CD4-positive, alpha-beta T cell treated with Interleukin-15 for 4 hours (primary cell): ENCODE results near the gene LRRC4.

Experiments
- DNase-seq: peaks from one replicate; pipeline ENCODE4 v3.0.0-alpha.2; 2020; ENCODE audit warnings: low spot score

The LRRC4 gene

DNA sequence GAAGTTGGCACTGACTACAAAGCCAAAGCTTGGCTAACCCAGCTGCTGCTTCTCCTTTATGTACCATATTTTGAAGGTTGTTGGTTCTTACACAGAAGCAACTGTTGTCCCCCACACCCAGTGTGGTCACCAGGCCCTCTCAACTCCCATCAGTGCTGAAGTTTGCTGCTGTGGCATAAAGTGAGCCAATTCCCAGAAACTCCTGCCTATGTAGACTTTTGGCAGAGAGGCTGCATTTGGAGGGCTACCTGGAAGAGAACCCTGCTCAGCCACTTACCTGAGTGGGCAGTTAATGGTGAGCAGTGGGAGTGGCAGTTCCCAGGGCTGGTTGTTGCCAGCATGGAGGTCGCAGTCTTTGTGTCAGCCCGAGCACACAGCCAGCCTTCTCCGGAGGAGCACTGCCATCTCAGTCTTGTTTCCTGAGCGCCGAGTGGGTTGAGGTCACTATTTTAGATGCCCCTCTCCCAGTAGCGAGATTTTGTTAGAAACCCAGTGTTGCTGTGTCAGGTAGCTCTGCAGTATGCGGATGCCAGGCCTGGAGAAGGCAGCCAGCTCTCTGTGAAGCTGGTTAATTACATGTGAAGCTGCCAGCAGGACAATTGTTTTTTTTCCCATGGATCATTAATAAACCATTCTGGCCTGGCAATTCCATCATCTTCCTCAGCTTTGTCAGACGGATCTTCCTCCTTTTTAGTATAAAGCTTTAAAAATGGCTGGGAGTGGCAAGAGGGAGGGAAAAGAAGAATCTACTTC lies 24.5 kb downstream of the LRRC4 start:
- DNase-seq = no peak

DNA sequence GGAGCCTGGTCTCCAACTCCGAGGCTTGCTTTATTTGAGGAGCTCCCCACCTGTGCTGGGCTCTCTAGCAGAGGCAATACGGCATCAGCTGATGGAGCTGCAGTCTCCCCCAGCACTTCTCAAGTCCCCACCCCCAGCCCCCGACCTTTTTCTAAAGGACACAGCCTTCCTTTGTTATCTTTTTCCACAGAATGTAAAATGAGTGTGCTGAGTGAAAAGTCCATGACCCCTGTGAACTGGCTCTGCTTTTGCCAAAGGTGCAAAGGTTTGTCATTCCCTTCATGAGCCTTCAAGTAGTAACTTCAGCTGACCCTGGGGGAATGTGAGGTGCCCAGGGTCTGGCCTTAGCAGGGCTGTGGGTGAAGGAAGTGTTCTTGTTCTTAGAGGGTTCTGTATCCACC lies 25.5 kb downstream of the LRRC4 start:
- DNase-seq = no peak

DNA sequence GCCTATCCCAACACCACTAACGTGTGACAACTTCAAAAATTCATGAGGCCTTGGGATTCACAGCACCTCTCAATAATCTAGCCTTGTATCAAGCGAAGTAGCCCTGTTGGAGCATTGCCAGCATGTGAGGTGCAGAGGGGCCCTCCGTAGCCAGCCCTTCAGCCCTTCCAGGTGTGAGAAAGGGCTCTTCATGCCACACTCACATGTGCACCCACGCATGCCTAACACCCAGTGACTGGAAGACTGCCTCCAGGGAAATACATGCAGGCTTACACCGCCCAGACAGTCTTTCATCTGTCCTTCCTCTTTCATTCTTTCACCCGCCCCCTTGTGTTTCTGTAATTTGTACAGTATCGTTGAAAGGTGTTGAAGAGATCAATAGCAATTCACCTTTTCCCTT lies 26.1 kb downstream of the LRRC4 start:
- DNase-seq = no peak

DNA sequence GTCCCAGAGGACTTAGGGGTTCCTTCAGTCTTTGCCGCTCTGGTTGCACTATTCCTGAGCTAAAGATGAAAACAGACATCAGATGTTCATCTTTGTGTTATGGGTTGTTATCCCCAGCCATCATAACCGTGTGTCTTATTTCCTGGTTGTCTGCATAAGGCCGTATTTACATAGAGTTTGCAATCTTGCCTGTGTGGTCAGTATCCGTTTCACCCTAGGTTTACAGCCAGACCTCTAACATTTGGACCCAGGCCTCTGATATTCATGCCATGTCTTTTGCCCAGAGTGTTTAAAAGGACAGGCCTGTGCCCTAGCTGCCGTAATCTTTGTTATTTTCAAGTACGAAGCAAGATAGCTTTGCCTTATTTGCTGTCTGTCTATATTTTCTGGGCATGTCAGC lies 26.6 kb downstream of the LRRC4 start:
- DNase-seq = no peak

DNA sequence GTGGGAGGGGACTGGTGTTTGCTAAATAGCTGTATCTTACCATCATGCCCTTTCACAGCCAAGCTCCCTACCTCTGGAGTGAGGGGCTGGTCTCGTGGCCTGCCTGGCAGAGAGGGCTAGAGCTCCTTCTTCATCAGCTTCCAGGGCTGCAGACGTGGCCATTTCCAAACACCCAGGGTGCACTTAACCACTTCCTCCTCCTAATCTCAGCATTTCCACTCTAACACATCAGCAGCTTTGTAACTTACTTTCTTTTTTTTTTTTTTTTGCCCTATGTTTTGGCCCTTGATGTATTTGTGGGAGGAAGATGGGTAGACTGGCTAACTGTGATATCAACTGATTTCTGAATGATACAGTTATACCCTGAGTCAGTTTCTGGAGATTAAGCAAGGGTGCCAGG lies 27.4 kb downstream of the LRRC4 start:
- no peak for DNase-seq

DNA sequence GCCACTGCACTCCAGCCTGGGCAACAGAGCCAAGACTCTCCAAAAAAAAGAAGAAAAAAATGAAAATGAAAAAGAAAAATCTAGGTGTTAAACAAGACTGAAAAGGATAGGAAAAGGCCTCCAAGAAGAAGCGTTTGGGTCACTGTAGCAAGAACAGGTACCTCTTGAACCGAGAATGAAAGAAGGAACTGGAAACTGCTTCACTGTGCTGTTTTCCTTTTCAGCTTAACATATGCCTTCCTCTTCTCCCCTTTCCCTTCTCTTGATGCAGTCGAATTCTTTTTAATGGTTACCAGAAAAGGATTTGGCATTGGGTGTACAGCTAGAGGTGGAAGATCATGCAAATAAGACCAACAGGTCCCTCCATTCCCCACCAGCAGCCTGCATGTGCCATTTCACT lies 28.1 kb downstream of the LRRC4 start:
- DNase-seq = no peak

DNA sequence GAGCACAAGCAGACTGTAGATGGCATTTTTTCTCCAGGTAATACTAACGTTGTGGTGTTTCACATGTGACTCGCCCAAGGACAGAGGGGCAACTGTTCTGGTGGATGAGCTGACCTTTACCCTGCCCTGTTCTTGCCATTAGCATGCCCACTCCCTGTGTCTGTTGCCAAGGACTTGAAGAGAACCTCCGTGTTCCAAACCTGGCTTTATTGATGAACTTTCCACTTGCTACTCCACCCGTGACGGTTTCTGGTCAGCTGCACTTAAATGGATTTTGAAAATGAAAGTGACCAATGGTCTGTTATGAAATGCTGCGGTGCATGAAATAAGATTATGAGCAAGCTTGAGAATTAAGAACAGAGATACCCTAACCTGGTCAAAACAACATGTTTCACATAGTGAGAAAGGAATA lies 30.4 kb downstream of the LRRC4 start:
- DNase-seq = no peak

DNA sequence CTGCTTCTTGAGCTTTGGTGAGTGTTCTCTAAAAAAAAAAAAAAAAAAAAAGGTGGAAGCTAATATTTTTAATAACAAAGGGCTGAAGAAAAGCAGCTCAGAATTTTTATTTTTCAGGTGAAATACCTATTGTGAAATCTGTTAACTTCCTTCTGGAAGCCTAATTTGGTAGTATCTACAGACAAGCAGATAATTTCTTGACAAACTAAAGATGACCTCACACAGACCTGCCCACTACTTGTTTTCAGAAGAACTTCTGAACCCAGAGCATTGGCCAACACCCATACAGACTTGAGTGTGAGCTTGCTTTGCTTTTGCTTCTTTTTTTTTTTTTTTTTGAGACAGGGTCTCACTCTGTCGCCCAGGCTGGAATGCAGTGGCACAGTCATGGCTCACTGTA lies 31.2 kb downstream of the LRRC4 start:
- DNase-seq = no peak

DNA sequence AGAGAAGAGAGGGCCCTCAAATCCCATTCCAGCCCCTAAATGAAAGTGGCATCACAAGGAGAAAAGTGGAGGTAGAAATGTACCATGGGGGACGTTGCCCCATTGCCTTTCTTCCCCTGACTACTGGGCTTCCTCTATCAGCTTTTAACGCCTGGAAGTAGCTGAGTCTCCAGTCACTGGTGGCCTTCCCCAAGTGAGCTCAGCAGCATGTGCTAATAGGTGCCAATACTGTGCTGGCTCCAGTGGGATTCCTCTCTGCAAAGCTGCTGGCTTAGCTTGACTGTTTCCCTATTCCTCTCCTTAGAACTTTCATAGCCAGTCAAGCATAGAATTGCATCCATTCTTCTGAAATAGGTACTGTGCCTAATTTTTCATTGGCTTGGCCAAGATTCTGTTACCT lies 32.6 kb downstream of the LRRC4 start:
- DNase-seq = no peak

DNA sequence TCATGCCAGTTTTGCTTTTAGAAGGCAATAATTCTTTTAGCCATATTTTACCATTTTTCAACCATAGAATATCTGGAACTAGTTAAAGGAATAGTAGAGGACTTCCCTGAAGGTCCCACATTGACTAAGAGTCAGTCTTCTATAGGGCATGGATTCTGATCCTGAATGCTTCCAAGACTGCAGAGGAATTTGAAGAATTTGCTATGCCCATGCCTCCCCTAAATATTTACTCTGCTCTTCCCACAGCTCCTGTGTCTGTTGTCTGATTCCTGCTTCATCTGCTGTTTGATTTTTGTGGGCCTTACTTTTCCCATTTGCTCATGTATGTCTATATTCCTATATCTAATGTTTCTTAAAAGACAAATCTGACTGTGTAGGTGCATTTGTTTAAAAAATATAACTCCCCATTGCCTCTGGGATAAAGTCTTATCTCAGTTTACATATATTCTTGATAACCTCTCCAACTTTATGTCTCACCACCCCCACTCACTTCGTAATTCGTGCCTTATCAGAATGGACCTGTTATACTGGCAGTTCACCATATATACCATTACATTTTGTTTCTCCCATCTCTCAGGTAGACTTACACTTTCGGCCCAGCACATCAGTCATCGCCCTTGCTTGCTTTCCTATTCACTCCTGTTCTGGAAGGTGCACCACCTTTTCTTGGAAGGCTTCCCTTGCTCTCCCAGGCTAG lies 33.9 kb downstream of the LRRC4 start:
- no peak for DNase-seq

DNA sequence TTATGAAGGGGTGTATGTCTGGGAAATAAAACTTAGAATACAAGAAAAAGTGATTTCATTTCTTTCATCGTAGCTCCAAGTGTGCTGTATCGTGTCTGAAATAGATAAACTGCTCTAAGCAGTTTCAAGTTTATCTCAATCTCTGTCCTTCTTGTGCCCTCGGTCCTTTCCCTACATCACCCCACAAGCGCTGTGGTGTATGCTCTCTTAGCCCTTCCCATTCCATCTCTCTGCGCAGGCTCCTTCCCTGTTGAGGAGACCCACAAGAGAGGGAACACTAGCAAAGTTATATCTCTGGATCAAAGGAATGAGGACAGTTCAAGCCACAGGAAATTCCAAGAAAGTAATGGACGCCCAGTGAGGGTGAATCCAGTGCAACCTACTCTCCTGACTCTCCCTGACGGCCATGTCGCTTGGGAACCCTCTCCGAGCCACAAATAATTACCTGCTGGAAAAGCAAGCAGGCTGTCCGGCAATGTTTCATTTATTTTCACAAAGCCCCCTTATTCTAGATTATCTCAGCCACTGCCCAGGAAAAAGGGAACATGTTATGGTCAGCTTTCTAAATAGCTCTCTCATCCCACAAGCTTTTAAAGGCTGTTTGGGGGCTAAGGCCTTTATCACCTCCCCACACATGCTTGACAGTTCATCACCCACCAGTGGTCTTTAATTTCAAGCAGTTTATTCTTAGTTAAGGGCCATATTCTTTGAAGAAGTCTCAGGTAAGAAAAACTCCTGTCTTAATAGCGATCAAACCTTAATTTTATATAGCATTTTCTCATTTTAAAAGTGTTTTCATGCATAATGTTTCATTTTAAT lies 34.8 kb downstream of the LRRC4 start:
- no peak for DNase-seq

DNA sequence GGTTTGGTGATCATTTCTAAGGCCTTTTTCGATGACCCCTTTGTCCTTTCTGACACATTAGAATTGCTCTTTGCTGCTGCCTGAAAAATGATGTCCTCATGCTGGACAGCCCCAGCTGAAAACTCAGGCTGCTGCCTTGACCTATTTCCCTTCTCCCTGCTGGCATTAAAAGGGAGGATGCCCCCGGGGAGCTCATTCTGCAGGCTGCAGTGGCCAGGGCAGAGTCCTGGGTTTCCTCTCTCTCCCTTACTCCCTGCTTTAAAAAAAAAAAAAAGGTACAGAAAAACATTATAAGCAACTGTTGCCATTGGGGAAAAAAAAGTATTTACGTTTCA lies 35.4 kb downstream of the LRRC4 start:
- DNase-seq = no peak

DNA sequence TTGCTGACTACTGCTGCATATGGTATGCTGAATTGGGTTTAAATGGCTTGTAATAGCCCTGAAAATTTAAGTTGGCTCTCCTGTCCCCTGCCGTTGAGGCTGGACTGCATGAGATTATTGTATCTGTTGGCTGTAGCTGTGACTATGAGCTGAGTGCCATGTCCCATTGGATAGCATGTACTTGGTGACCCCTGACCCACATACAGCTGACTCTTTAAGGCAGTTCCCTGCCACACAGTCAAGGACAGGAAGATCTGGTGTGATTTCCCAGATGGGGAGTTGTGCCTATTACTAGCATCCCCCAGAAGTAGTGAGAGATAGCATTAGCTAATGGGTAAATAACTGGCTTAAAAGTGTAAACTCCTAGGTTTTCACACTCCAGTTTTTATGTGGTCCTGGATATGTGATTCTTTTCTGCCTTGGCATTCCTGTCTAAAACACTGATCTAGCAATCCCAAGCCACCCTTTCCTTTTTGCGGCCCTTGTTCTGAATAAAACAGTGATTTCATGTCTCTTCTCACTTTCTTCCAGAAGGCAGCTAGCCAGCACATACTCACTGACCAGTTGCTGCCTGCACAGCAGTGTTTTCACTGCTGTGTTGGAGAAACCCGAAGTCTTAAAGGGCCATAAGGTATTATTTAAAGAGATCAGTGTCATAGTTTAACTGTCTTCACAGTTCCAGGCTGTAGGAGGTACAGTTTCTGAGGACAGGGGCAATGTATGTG lies 35.9 kb downstream of the LRRC4 start:
- no peak for DNase-seq

DNA sequence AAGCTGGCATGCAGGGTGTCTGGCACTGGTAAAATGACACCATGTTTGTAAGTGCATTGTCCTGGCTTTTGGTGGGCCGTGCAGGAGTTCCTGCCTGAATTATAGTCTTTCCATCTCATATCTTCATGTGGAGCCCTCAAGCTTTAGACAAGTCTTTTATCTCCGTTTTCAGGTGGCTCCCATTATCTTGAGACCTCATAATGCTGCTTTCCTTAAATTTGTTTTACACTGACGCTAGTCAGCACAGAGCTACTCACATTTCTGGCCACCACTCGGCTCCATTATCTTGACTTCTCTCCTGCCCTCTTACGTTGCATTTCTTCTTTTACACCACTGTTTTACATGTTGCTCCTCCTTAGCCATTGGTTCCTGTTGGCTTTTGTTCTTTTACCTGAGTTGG lies 37.2 kb downstream of the LRRC4 start:
- DNase-seq = no peak

DNA sequence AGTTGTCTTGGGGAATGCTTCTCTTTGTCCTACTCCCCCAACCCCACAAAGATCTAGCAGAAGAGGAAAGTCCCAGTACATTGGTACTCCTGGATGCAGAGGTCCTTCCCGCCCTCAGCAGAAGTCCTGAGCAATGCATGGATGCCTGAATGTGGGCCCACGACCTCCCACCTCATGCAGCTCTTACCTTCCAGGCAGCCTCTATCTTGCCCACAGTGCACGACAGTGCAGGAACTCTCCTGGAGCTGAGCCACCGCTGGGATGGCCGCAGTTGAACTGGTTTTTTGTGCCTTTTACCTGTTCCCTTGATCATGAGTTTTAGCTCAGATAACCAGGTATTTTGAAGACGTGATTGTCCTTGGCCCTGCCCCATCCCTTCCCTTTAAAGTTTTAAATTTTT lies 37.9 kb downstream of the LRRC4 start:
- no peak for DNase-seq

DNA sequence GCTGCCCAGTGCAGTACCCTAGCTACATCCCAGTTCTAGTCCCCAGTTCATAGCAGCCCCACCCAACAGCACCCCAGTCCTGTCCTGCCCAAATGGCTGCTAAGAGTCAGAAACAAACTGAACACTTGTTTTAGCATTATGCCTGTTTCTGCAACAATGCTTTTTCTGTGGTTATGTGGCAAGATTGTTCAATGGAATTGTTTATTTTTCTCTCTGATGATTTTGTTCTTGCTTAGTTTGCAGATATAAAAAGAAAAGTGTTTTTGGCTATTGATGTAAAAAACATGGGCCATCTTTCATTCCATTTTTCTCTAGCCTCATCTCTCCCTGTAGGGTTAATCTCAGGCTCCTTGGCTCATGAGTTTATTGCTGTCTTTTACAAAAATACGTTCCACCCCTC lies 42.5 kb downstream of the LRRC4 start:
- DNase-seq = no peak

DNA sequence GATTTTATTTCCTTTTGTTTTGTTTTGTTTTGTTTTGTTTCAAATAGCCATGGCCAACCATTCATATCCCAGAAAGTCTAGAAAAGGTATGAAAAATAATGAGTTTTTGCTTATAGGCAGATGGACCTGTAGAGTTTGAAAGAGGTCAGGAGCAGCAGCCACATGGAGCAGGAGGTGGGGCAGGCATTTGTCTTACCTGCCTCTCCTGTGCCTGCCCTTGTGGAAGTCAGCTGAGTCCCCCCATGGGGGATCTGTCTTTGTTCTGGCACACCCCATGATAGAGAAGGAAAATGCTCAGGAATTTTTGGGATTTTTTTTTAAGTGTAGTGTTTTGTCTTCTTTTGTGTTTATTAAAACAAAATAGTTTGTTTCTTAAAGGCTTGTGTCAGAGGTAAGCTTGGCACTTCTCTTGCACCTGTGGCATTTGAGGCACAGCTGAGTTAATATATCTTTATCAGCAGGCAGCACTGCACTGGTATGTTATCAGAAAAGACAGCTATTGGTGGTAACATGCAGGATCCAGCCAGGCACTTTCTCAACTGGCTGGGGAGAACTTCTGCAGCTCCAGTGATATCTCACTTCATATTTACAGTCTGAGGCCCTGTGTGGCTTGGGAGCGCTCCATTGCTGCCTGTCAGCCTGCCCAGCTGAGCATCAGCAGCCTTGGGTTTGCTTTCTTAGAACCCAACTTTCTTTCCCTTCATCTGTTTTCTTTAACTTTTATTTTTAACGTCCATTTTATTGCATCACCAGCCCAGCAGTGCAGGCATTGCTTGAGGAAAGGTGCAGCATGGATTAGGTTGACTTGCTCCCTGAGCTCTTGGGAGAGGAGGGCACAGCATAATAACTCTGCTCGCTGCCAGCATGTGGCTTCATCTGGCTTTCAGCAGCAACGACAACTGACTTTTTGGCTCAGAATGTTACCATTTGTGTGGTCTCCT lies 44.4 kb downstream of the LRRC4 start:
- no peak for DNase-seq

DNA sequence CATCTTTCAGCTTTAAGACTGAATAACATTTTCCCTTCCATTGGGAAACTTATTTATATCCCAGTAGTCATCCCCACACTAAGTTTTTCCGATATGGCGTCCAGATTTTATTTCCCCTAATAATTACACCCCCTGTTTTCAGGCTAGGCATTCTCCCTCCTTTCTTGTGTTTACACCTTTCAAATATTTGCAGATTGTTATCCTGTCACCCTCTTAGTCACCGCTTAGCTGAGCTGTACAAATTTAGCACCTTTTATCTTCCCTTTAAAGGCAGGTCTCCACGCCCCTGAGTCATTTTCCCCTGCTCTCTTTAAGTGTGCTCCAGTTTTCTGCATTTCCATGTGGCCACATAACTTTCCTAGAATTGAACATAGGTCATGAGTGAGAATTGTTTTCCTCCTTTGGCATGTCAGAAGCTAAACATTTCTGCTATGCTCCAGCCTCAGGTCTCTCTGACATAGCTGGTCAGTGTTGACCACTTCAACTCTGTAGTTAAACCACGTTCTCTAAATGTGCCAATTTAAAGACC lies 47.4 kb downstream of the LRRC4 start:
- peak; percentile 21 for DNase-seq

DNA sequence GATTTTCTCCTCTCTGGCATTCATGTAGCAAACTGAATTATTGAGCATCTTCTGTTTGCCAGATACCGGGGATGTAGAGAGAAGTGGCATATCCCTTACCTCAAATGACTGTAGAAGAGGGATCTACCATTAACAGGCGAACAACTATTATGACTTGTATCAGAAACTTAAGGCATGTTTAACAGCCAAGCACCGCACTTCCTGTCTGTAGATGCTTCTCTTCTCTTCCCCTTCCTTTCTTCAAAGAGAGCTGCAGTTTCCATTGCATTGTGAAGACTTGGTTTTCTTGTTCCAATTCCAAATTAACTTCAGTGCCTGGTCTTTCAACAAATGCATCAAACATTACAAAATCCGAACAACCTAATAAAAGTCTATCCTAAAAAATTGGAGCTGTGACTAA lies 49.3 kb downstream of the LRRC4 start:
- DNase-seq = no peak

DNA sequence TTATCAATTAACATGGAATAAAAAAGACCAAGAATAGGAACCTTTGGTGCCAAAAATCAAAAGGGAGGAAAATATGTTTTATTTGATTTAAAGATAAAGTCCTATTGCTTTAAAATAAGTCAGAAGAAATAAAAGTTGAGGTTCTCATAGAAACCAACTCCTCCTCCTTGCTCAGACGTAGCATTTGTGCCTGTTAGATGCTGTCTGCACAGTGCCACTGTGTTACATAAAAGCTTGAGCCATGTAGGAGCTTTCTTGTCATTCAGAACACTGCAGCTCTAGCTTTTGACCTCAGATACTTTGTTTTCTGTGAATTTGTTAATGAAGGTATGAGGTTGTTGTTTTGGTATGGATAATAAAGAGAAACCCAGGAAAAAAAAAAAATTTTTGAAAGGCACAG lies 50.3 kb downstream of the LRRC4 start:
- DNase-seq = no peak

DNA sequence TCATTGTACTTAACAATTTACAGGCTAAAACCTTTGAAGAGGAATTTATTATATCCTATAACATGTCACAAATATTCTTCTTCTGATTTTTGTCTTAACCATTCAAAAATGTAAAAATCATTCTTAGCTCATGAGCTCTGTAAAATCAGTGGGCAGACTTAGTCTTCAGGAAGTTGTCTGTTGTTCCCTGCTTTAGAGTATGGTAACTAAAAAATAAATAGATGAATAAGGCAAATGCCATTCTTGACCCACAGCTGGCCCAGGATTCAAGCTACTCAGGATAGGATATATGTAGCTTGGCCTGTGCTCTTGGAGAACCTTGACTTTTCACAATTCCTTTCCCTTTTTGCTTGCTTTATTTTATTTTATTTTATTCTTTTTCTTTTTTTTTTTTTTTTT lies 51.5 kb downstream of the LRRC4 start:
- DNase-seq = no peak
